Subcutaneous adipose tissue (tissue), 4 donors: ENCODE measurements around the gene ANKRD13B. TPM values are rescaled to one million over a fixed set of nuclear protein-coding genes. Genes with fewer than 3 reads are reported as not detected.

ENCODE experiments used
- total RNA-seq, 4 donors: library from RNA; depleted of rRNA; stranded (reverse); fragments of >200 nt; gene quantifications; one replicate each; pipeline ENCODE4 v1.1.0, GENCODE V29; 2016
- TF ChIP-seq, protein P1 (sequence below): fragments of 450-650 bp; IDR thresholded peaks from one replicate; pipeline ENCODE4 v1.5.1; 2016; ENCODE audit warnings: low read depth, mild to moderate bottlenecking, control low read depth, antibody characterized with exemption, moderate library complexity

Gene ANKRD13B
- total RNA-seq, 4 donors from 2014 or later = 6.8 to 19.4 (median 13.0) TPM

DNA sequence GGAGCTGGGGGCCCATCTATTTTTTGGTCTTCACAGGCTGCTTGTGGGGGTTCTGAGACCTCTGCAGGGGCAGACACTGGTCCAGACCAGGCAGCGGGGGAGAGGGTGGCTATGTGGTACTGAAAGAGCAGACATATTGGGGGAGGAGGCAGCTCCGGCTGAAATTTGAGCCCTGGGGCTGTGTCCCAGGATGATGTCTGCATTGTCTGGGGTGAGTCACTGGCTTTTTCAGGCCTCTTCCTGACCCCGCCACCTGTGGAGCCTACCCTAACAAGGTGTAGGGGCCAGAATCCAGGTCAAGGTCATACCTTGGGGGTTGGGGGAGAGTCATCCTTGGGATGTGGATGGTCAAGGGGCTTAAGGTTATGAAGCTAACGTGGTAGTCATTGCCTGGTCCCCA is 27.3 kb downstream of the ANKRD13B start:
- TF ChIP-seq, protein P1, sequence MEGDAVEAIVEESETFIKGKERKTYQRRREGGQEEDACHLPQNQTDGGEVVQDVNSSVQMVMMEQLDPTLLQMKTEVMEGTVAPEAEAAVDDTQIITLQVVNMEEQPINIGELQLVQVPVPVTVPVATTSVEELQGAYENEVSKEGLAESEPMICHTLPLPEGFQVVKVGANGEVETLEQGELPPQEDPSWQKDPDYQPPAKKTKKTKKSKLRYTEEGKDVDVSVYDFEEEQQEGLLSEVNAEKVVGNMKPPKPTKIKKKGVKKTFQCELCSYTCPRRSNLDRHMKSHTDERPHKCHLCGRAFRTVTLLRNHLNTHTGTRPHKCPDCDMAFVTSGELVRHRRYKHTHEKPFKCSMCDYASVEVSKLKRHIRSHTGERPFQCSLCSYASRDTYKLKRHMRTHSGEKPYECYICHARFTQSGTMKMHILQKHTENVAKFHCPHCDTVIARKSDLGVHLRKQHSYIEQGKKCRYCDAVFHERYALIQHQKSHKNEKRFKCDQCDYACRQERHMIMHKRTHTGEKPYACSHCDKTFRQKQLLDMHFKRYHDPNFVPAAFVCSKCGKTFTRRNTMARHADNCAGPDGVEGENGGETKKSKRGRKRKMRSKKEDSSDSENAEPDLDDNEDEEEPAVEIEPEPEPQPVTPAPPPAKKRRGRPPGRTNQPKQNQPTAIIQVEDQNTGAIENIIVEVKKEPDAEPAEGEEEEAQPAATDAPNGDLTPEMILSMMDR = no peak

DNA sequence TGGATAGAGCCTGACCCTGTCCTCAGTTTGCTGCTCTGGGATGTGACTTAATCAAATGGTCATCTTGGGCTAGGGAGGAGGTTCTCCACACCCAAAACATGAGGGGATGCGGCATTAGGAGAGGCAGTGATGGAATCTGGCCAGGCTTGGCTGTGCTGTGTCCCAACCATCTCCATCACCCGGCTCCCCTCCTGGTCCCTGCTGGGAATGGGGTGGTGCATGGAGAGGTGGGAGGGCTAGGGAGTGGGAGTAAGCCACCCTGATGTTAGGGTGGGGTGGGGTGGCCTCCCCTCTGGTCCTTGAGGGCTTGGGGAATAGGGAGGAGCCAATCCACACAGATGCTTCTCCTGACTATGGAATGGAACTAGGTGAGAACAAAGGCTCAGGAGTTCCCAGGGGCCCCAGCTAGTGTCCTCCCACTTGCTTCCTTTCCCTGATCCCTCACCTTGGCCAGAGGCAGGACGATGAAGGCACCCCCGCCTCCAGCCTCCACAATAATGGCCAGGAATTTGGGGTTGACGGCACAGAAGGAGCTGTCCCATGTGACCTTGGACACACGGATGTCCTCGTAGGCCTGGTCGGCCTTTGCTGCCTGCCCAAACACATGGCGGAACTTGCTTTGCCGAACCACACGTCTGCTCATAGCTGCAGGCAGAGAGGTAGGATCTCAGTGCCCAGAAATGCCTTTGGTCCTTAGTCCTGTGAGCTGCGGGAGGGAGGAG is 28.0 kb downstream of the ANKRD13B start:
- TF ChIP-seq, protein P1 = no peak

DNA sequence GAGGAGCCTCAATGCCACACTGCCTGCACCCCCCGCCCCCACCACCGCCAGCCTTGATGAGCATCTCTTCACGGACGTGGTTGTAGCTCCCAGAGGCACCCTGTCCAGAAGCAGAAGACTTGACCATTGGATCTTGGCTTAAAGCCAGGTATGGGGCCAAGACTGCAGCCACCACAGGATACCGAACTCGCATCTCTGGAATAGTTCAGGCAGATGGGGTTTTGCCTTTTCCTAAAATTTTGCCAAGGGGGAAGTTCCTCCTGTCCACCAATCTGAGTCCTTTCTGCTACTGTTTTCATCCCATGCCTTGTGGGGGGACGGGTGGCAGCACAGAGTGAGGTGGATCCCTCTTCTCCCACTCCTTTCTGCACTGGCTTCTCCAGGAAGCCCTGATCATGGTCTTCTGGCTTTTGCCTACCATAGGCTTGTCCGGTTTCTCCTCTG is 28.8 kb downstream of the ANKRD13B start:
- TF ChIP-seq, protein P1 = no peak

DNA sequence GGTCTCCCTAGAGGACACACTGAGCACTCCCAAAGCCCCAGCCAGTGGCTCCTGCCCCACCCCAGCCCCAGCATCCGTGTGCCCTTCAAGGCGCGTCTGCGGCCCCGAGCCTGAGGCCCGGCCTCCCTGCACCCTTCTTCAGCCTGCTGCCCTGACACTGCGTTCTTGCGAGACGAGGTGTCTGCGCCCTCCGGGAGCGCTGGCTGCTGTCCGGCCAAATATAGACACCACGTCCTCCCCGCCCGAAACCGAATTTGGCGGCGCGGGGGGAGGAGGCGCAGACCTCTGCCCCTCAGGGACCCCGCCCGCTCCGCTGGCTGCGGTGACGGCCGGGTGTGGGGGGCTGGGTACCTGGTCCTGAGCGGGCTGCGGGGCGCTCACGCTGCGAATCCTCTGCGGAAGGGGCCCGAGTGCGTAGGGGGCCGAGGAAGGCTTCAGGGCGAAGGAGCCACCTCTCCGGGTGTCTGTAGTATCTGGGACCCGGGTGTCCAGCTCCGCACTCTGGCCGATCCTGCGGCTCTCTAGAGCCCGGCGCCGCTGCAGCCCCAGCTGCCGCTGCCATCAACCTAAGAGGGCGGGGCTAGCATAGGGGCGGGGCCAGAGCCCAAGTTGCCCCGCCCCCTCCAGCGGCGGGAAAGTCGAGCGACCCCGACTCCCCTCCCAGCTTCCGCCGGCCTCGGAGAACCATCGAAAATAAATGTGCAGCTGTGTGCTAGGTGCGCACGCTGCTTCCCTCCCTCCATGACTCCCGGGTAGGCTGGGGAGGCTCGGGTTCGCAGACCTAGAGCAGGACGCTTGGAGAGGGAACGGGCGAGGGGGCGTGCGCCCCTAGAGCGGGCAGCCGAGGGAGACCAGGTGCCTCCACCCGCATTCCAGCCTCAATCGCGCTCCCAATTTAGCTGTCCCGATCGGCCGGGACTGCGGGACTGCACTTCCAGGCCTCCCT is 29.7 kb downstream of the ANKRD13B start, which contains the start of gene CORO6:
CORO6 (minus strand) TSS at position 576 of the 946 bp plus-strand sequence. CDS start 1,491 bp downstream, outside the sequence.
- TF ChIP-seq, protein P1 = no peak

DNA sequence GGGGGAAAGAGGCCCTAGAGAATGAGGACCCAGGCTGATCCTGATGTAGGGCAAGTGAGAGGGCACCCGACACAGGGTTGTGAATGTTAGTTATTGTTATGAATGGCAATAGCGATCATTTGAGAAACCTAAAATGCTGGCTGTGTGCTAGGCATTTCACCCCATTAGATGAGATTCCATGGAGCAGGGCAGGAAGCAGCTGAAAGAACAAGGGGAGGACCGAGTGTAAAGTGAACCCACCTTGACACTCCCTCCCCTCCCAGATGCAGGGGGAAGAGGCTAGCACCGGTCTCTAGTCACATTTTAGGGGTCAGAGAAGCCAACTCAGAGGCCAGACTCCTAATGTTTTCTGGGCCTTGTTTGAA is 30.3 kb downstream of the ANKRD13B start:
- TF ChIP-seq, protein P1 = no peak

DNA sequence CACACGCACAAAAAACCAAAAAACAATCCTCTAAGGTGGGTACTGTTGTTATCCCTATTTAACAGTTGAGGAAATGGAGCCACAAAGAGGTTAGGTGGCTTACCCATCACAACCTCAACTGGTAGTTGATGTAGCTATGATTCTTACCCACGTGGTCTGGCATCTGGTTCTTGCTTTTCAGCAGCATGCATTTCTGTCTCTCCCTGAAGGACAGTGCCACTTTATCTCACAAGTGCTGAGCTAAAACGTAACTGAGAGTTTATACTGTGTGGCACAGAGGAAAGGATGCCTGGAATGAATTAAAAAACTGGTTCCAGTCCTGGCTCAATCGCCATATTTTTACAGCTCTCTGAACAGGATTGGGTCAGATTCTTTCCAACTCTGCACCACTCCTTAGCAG is 31.7 kb downstream of the ANKRD13B start:
- TF ChIP-seq, protein P1 = no peak
